IPS-15b (cell line): ENCODE measurements around the gene MXD1.

Source experiments
- H3K27me3 ChIP-seq: one replicate; pipeline ENCODE4 v1.6.1; 2013; ENCODE audit warnings: low read length; ENCODE audit not compliant: control insufficient read depth, insufficient read depth
- H3K36me3 ChIP-seq: one replicate; pipeline ENCODE4 v1.6.1; 2013; ENCODE audit warnings: low read length; ENCODE audit not compliant: control insufficient read depth, insufficient read depth
- H3K4me1 ChIP-seq: one replicate; pipeline ENCODE4 v1.6.1; 2013; ENCODE audit warnings: mild to moderate bottlenecking, low read length; ENCODE audit not compliant: control insufficient read depth, insufficient read depth
- H3K4me3 ChIP-seq: one replicate; pipeline ENCODE4 v1.5.1; 2013; ENCODE audit warnings: low read depth, low read length
- H3K9ac ChIP-seq: one replicate; pipeline ENCODE4 v1.6.1; 2013; ENCODE audit warnings: low read depth, mild to moderate bottlenecking, low read length
- H3K9me3 ChIP-seq: one replicate; pipeline ENCODE4 v1.6.1; 2013; ENCODE audit warnings: mild to moderate bottlenecking, low read length; ENCODE audit not compliant: control insufficient read depth, insufficient read depth

Gene MXD1

DNA sequence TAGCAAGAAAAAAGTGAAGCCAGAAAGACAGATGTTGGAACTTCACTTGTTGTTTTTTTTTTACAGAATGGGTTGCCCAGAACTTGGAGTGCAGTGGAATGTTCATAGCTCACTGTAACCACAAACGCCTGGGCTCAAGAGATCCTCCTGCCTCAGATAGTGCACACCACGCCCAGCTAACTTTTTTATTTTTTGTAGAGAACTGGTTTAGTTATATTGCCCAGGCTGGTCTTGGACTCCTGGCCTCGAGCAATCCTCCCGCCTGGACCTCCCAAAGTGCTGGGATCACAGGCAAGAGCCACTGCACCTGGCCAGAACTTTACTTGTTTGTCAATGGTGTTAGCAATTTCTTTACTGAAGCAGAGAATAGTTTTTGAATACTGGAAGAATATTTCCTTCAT is 58.4 kb downstream of the MXD1 start:
- Histone ChIP-seq H3K9ac (no peak overlapping the region), H3K4me1 (no peaks in the 10 kb centered on the region)

GRCh38 chr2:69975136-69975852 is 60.4 kb downstream of the MXD1 start:
- Histone ChIP-seq H3K4me3 (no peak overlapping the region), H3K9ac (no peak overlapping the region), H3K4me1 (no peaks in the 10 kb centered on the region), H3K9me3 (no peaks in the 10 kb centered on the region), H3K36me3 (no peaks in the 10 kb centered on the region), H3K27me3 (no peaks in the 10 kb centered on the region)

More for the DNA sequence above, 58.4 kb downstream of the MXD1 start:
- no peak overlapping the region for H3K4me3 ChIP-seq
- H3K27me3 ChIP-seq = no peaks in the 10 kb centered on the region
- H3K36me3 ChIP-seq = no peaks in the 10 kb centered on the region
- no peaks in the 10 kb centered on the region for H3K9me3 ChIP-seq

GRCh38 chr2:69975853-69976462 is 61.0 kb downstream of the MXD1 start:
- Histone ChIP-seq H3K4me3 (no peak overlapping the region), H3K9ac (no peak overlapping the region), H3K9me3 (no peaks in the 10 kb centered on the region), H3K36me3 (no peaks in the 10 kb centered on the region), H3K27me3 (no peaks in the 10 kb centered on the region), H3K4me1 (no peaks in the 10 kb centered on the region)

DNA sequence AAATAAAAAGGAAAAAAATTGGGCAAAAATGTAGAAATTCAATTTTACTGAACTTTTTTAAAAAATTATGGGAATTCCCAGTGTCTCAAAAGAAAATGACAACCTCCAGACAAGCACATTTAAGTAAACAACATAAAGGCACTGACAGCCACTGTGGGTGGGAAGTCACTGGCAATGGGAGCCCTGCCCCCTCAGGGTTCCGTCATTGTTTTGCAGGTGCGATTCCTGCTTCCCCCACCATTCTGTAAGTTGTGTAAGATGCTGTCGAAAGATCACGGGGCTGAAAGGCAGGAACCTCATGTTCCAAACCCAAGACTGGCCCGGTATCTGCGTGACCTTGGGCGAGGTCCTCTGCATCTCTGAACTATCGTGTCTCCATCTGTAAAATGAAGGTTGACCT is 62.3 kb downstream of the MXD1 start:
- Histone ChIP-seq H3K9ac (no peak overlapping the region), H3K27me3 (no peaks in the 10 kb centered on the region), H3K9me3 (no peaks in the 10 kb centered on the region), H3K4me3 (no peak overlapping the region), H3K36me3 (no peaks in the 10 kb centered on the region), H3K4me1 (no peaks in the 10 kb centered on the region)

DNA sequence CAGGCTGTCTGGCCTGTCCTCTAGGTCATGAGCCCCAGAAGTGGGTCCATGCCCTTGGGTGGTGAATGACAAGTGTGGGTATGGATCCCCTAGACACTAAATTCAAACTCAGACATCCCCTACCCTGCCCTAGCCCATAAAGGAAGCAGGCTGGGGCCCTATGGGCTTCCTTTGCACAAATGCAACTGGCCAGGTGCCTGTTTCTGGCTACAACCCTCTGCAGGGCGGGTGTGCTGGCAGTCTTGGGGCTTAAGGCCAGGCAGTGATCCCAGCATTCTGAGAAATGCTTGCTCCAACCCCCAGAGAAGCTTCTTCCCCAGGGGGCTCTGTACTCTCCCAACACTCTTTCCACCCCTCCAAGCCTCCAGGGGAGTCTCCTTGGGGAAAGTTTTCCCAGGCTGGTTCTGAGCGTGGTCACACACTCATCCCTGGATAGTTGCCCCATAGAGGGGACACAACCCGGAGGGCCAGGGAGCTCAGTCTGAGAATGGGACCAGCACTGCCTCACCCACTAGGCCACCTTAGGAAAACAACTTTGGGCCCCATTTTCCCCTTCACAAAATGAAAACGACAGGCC is 63.1 kb downstream of the MXD1 start:
- Histone ChIP-seq H3K9me3 (no peaks in the 10 kb centered on the region), H3K9ac (no peak overlapping the region), H3K36me3 (no peaks in the 10 kb centered on the region), H3K4me3 (no peak overlapping the region), H3K4me1 (no peaks in the 10 kb centered on the region), H3K27me3 (no peaks in the 10 kb centered on the region)

DNA sequence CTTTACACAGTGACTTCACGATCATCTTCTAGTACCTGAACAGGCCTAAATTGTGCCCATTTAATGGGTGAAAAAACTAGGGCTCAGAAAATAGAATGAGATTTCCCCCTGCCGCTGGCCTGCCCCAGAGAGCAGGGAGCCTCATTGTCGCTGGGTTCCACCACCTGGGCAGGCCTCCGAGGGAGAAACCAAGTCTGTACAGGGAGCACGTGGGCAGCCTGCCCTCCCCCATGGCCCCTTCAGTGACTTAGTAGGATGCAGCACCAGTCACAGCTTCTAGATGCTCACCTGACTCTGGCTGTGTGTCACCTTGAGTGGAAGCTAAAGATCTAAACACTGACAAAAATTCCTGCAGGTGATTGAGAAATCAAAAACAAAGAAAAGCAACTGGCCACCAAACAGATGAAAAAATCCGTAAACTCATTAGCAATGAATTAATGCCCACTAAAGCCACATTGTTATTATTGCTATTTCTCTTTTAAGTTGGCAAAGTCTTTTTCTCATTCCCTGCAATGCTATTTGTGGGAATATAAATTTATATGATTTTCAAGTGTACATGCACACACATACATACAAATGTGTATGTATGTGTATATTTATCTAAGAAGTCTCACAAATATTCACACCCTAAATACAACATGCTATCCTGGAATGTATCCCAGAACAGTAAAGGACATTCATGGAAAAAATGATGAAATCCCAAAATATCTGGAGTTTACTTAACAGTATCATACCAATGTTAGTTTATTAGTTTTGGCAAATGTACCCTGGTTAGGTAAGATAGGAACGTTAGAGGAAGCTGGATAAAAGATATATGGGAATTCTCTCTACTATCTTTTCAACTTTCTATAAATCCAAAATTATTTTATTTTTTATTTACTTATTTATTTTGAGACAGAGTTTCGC is 65.2 kb downstream of the MXD1 start:
- Histone ChIP-seq H3K27me3 (no peaks in the 10 kb centered on the region), H3K36me3 (no peaks in the 10 kb centered on the region), H3K9me3 (no peaks in the 10 kb centered on the region), H3K4me1 (no peaks in the 10 kb centered on the region), H3K9ac (no peak overlapping the region), H3K4me3 (no peak overlapping the region)

DNA sequence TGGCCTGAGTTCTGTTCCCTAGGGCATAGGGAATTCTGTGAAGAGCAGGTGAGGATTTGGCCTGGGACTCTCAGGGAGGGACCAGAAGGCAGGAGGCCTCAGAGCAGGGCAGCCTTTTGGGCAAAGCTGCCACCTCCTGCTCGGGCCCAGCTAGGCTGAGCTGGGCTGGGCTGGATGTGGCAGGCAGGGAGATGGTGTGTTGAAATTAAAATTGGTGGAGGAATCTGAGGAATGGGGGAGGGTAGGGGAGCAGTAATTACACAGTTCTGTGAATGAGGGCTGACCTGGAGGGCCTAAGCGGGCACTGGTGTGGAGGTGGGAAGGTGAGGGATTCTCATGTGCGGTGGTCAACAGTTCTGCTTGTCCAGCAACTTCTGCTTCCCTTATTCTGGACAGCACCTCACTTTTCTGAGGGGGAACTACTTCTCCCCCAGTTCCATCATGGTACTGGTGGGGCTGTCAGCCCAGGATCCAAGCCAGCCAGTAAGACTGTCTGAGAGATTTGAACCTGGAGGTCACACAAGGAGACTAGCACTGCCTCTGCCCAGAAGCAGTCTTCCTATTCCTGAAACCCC is 68.6 kb downstream of the MXD1 start:
- H3K4me1 ChIP-seq = no peaks in the 10 kb centered on the region
- H3K36me3 ChIP-seq = no peaks in the 10 kb centered on the region
- no peak overlapping the region for H3K4me3 ChIP-seq
- no peaks in the 10 kb centered on the region for H3K9me3 ChIP-seq
- no peak overlapping the region for H3K9ac ChIP-seq
- no peaks in the 10 kb centered on the region for H3K27me3 ChIP-seq

- Histone ChIP-seq H3K4me3 (no peak overlapping the region), H3K9me3 (no peaks in the 10 kb centered on the region), H3K9ac (no peak overlapping the region), H3K36me3 (no peaks in the 10 kb centered on the region), H3K27me3 (no peaks in the 10 kb centered on the region), H3K4me1 (no peaks in the 10 kb centered on the region)
Measured at GRCh38 chr2:69985216-69985615, 70.3 kb downstream of the MXD1 start.

DNA sequence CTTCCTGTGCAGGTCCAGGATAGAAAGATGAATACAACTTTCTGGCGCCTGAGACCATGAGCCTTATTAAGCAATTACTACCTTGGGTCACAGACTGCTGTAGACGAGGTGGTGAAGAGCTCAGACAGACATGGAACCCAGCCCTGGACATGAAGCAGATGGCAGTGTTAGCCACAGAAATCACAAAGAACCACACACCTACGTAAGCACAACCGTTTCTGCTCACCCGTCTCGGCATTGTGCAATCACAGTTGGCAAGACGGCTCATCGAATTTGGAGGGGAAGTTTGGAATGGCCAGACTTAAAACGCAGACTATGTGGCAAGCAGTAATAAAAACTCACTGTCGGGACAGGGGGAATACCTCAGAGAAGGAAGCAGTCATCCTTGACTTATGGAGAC is 70.8 kb downstream of the MXD1 start:
- Histone ChIP-seq H3K9me3 (no peaks in the 10 kb centered on the region), H3K4me3 (no peak overlapping the region), H3K9ac (no peak overlapping the region), H3K27me3 (no peaks in the 10 kb centered on the region), H3K36me3 (no peaks in the 10 kb centered on the region), H3K4me1 (no peaks in the 10 kb centered on the region)

- no peak overlapping the region for H3K4me3 ChIP-seq
Measured at GRCh38 chr2:69986691-69987090, 71.8 kb downstream of the MXD1 start.

GRCh38 chr2:69988086-69988635 is 73.3 kb downstream of the MXD1 start:
- H3K4me3 ChIP-seq = no peak overlapping the region
- H3K4me1 ChIP-seq = no peaks in the 10 kb centered on the region
- no peaks in the 10 kb centered on the region for H3K27me3 ChIP-seq
- H3K9me3 ChIP-seq = no peaks in the 10 kb centered on the region
- no peaks in the 10 kb centered on the region for H3K36me3 ChIP-seq
- H3K9ac ChIP-seq = no peak overlapping the region

More at GRCh38 chr2:69986691-69987090, 71.8 kb downstream of the MXD1 start:
- Histone ChIP-seq H3K9me3 (no peaks in the 10 kb centered on the region), H3K27me3 (no peaks in the 10 kb centered on the region), H3K9ac (no peak overlapping the region), H3K4me1 (no peaks in the 10 kb centered on the region), H3K36me3 (no peaks in the 10 kb centered on the region)
